ENCODE data around the gene MYH13.

GRCh38 chr17:10265100-10265810, 107.6 kb downstream of the MYH13 start:
- TF ChIP-seq CTCF (IDR thresholded peaks at IDR 0.05): no peak
- no peak for TF ChIP-seq POLR2AphosphoS5 (IDR thresholded peaks at IDR 0.05)
- no peak for TF ChIP-seq POLR2A (IDR thresholded peaks at IDR 0.05)

Measured in suprapubic skin (tissue), 4 donors.